Hematopoietic multipotent progenitor cell treated with erythropoietin and hydrocortisone succinate and interleukin-3 and kit ligand, for 4 days (in vitro differentiated cells): ENCODE results near the gene KMT5C.

ENCODE experiments used
- DNase-seq: peaks from one replicate; pipeline ENCODE4 v3.0.0-alpha.2; 2015

The KMT5C gene

GRCh38 chr19:55348317-55349034, 8.8 kb downstream of the KMT5C start:
- DNase-seq: no peak

- no peak for DNase-seq
These were observed 11.1 kb downstream of the KMT5C start for GRCh38 chr19:55350620-55351315.

- no peak for DNase-seq
These were observed 12.4 kb downstream of the KMT5C start for GRCh38 chr19:55352040-55352439.

GRCh38 chr19:55352549-55353145, 13.0 kb downstream of the KMT5C start:
- DNase-seq: no peak

- no peak for DNase-seq
These were observed 13.7 kb downstream of the KMT5C start for GRCh38 chr19:55353356-55353802.

GRCh38 chr19:55353803-55354697, 14.4 kb downstream of the KMT5C start:
- DNase-seq: peak; percentile 68

- no peak for DNase-seq
These were observed 15.1 kb downstream of the KMT5C start, which contains the start of gene COX6B2 for GRCh38 chr19:55354698-55355212. Gene COX6B2 (minus strand): TSS chr19:55354719. CDS start chr19:55354521, 198 bp downstream.

- no peak for DNase-seq
These were observed 15.6 kb downstream of the KMT5C start for GRCh38 chr19:55355213-55355821.

GRCh38 chr19:55358493-55358892, 18.8 kb downstream of the KMT5C start:
- DNase-seq: no peak

GRCh38 chr19:55358943-55359908, 19.6 kb downstream of the KMT5C start:
- no peak for DNase-seq

GRCh38 chr19:55360902-55361301, 21.2 kb downstream of the KMT5C start:
- no peak for DNase-seq

- no peak for DNase-seq
These were observed 22.7 kb downstream of the KMT5C start for GRCh38 chr19:55362174-55362989.

- DNase-seq: no peak
These were observed 23.5 kb downstream of the KMT5C start, which contains the start of gene GARIN5B for GRCh38 chr19:55362990-55363716. Gene GARIN5B (minus strand): TSS chr19:55363260. CDS start chr19:55363066, 194 bp downstream.

GRCh38 chr19:55365245-55365644, 25.6 kb downstream of the KMT5C start:
- no peak for DNase-seq

- DNase-seq: no peak
These were observed 26.3 kb downstream of the KMT5C start for GRCh38 chr19:55365964-55366363.

- no peak for DNase-seq
These were observed 27.1 kb downstream of the KMT5C start for GRCh38 chr19:55366790-55367189.

- no peak for DNase-seq
These were observed 28.4 kb downstream of the KMT5C start for GRCh38 chr19:55368106-55368505.

- DNase-seq: no peak
These were observed 29.3 kb downstream of the KMT5C start for GRCh38 chr19:55368701-55369563.
